GM13976 (cell line): ENCODE results near the gene ASCL2.

ENCODE experiments used
- DNase-seq: peaks from one replicate; pipeline ENCODE4 v3.0.0; 2012; ENCODE audit warnings: low spot score
- CTCF ChIP-seq: IDR thresholded peaks from 2 replicates; pipeline ENCODE4 v1.5.1; 2012; ENCODE audit warnings: borderline replicate concordance, mild to moderate bottlenecking; ENCODE audit not compliant: insufficient read depth; ENCODE audit errors: extremely low read depth, missing control alignments, control extremely low read depth
- in situ Hi-C: fragments of 300-500 bp; cut with MboI; formaldehyde crosslinking; loops from one replicate; pipeline ENCODE4 v1.12.0; 2022; ENCODE audit warnings: low sequenced_read_pairs, mixed read lengths, inconsistent platforms; ENCODE audit not compliant: unreplicated experiment

ASCL2 gene

GRCh38 chr11:2304506-2305139 lies 34.2 kb upstream of the ASCL2 start:
- in situ Hi-C loops: no loop called here
- no peak for DNase-seq

DNA sequence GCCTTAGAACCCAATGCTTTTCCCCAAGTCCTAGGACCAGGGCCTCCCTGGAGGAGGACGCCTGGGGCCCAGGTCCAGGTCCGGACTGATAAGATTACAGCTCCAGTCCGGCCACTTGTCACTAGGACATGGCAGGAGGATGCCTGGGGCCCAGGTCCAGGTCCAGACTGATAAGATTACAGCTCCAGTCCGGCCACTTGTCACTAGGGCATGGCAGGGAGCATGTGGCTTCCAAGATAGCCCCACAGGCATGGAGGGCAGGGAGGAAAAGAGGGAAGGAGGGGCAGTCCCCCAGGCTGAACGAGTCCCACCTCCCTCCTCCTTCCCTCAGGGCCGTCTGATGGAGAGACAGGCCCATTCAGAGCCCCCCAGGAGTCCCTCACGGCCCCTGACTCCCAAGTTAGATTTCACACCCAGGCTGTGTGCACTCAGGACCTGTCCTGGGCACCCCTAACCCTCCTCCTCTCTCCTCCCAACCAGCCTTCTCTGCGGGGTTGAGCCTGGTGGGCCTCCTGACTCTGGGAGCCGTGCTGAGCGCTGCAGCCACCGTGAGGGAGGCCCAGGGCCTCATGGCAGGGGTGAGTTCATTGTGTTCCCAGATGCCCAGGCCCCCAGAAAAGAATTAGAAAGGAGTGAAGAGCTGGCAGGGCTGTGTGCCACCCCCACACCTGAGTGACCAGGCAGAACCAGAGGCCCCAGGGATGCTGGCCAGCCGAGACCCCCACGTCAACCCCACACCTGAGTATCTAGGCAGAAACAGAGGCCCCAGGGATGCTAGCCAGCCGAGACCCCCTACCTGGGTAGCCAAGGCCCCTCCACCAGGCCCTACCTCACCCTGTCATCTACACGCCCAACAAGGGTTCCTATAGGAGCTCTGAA lies 33.5 kb upstream of the ASCL2 start:
- in situ Hi-C loops: no loop called here
- no peak for DNase-seq
- no peak for TF ChIP-seq CTCF

More at GRCh38 chr11:2304506-2305139, 34.2 kb upstream of the ASCL2 start:
- TF ChIP-seq CTCF: no peak

GRCh38 chr11:2302896-2303626 lies 32.7 kb upstream of the ASCL2 start:
- no peak for DNase-seq
- no peak for TF ChIP-seq CTCF
- in situ Hi-C loops: no loop called here

- in situ Hi-C loops: no loop called here
- TF ChIP-seq CTCF: no peak
- no peak for DNase-seq
Measured at GRCh38 chr11:2302306-2302895, 32.0 kb upstream of the ASCL2 start.

GRCh38 chr11:2301631-2302305 lies 31.4 kb upstream of the ASCL2 start, which contains the start of the genes C11orf21 and TSPAN32:
C11orf21 (minus strand) TSS chr11:2301918; CDS start chr11:2301808, 110 bp downstream.
TSPAN32 (plus strand) TSS chr11:2302013; CDS start chr11:2302150, 137 bp downstream.
- no peak for DNase-seq
- TF ChIP-seq CTCF: no peak
- in situ Hi-C loops: no loop called here
